H9 (cell line): Measurements from ENCODE around the gene FLNA. TPM values are rescaled to one million over a fixed set of nuclear protein-coding genes. Genes with fewer than 3 reads are reported as not detected.
A peak's percentile ranks its signal among the peaks of the same experiment; 100 is the strongest.

Experiments
- DNase-seq: peaks from one replicate; pipeline ENCODE4 v3.0.0-alpha.2; 2017
- H2AFZ ChIP-seq: one replicate; pipeline ENCODE4 v1.6.1; 2013; ENCODE audit warnings: mild to moderate bottlenecking, low read length, control low read depth, moderate library complexity
- H2AK5ac ChIP-seq: 2 replicates; pipeline ENCODE4 v1.6.1; 2013; ENCODE audit warnings: low read length, control low read depth, mixed read lengths; ENCODE audit not compliant: insufficient read length
- H2BK120ac ChIP-seq: one replicate; pipeline ENCODE4 v1.6.1; 2013; ENCODE audit warnings: low read depth, mild to moderate bottlenecking, low read length, control low read depth, inconsistent platforms; ENCODE audit not compliant: poor library complexity, severe bottlenecking
- H2BK12ac ChIP-seq: 2 replicates; pipeline ENCODE4 v1.6.1; 2013; ENCODE audit warnings: low read length, control low read depth, mixed read lengths, low read depth; ENCODE audit not compliant: insufficient read length
- H2BK15ac ChIP-seq: 2 replicates; pipeline ENCODE4 v1.6.1; 2013; ENCODE audit warnings: low read depth, low read length, control low read depth
- H2BK20ac ChIP-seq: one replicate; pipeline ENCODE4 v1.6.1; 2013; ENCODE audit warnings: low read depth, mild to moderate bottlenecking, low read length, control low read depth, inconsistent platforms; ENCODE audit not compliant: poor library complexity, severe bottlenecking
- H2BK5ac ChIP-seq: 2 replicates; pipeline ENCODE4 v1.6.1; 2013; ENCODE audit warnings: low read length, control low read depth, mixed read lengths; ENCODE audit not compliant: insufficient read length
- H3K14ac ChIP-seq: 2 replicates; pipeline ENCODE4 v1.6.1; 2013; ENCODE audit warnings: low read length, control low read depth; ENCODE audit not compliant: insufficient read depth
- H3K18ac ChIP-seq: 2 replicates; pipeline ENCODE4 v1.6.1; 2013; ENCODE audit warnings: low read depth, mild to moderate bottlenecking, mixed read lengths, low read length, control low read depth; ENCODE audit not compliant: insufficient read length
- H3K23ac ChIP-seq: 2 replicates; pipeline ENCODE4 v1.6.1; 2013; ENCODE audit warnings: low read length, control low read depth, mixed read lengths, low read depth; ENCODE audit not compliant: insufficient read length
- H3K23me2 ChIP-seq: 2 replicates; pipeline ENCODE4 v1.6.1; 2013; ENCODE audit warnings: low read depth, mild to moderate bottlenecking, mixed read lengths, low read length, control low read depth; ENCODE audit not compliant: insufficient read length, poor library complexity, severe bottlenecking
- H3K27ac ChIP-seq: 2 replicates; pipeline ENCODE4 v1.5.1; 2013; ENCODE audit warnings: low read length, control low read depth, mixed read lengths, low read depth; ENCODE audit not compliant: insufficient read length
- H3K27me3 ChIP-seq: 2 replicates; pipeline ENCODE4 v1.6.1; 2013; ENCODE audit warnings: low read length, control low read depth, inconsistent platforms; ENCODE audit not compliant: insufficient read depth
- H3K4ac ChIP-seq: 2 replicates; pipeline ENCODE4 v1.6.1; 2013; ENCODE audit warnings: low read depth, mild to moderate bottlenecking, control low read depth, inconsistent platforms, low read length, moderate library complexity
- H3K4me1 ChIP-seq: 2 replicates; pipeline ENCODE4 v1.6.1; 2013; ENCODE audit warnings: low read length, control low read depth, inconsistent platforms; ENCODE audit not compliant: insufficient read depth
- H3K4me2 ChIP-seq: 2 replicates; pipeline ENCODE4 v1.6.1; 2013; ENCODE audit warnings: low read length, control low read depth, mixed read lengths; ENCODE audit not compliant: insufficient read length, insufficient read depth
- H3K56ac ChIP-seq: 2 replicates; pipeline ENCODE4 v1.6.1; 2013; ENCODE audit warnings: low read depth, mild to moderate bottlenecking, mixed read lengths, low read length, control low read depth; ENCODE audit not compliant: insufficient read length
- H3K79me1 ChIP-seq: 2 replicates; pipeline ENCODE4 v1.6.1; 2013; ENCODE audit warnings: low read depth, mild to moderate bottlenecking, moderate library complexity, low read length, control low read depth, inconsistent platforms; ENCODE audit not compliant: insufficient read depth, poor library complexity, severe bottlenecking
- H3K79me2 ChIP-seq: 2 replicates; pipeline ENCODE4 v1.6.1; 2013; ENCODE audit warnings: low read length, control low read depth, inconsistent platforms; ENCODE audit not compliant: insufficient read depth
- H3K9ac ChIP-seq: 2 replicates; pipeline ENCODE4 v1.6.1; 2013; ENCODE audit warnings: low read length, control low read depth, mixed read lengths; ENCODE audit not compliant: insufficient read length; ENCODE audit errors: extremely low read depth
- H3K9me3 ChIP-seq: one replicate; pipeline ENCODE4 v1.6.1; 2013; ENCODE audit warnings: low read depth, low read length, inconsistent platforms; ENCODE audit not compliant: control insufficient read depth
- H3T11ph ChIP-seq: one replicate; pipeline ENCODE4 v1.6.1; 2013; ENCODE audit warnings: mild to moderate bottlenecking, low read length, control low read depth, inconsistent platforms
- H4K20me1 ChIP-seq: one replicate; pipeline ENCODE4 v1.6.1; 2013; ENCODE audit not compliant: control insufficient read depth, insufficient read length, insufficient read depth
- H4K5ac ChIP-seq: 2 replicates; pipeline ENCODE4 v1.6.1; 2013; ENCODE audit warnings: low read depth, mild to moderate bottlenecking, mixed read lengths, low read length, control low read depth; ENCODE audit not compliant: insufficient read length
- H4K8ac ChIP-seq: replicated peaks from 2 replicates; pipeline ENCODE4 v1.6.1; 2013; ENCODE audit warnings: low read length, control low read depth, mixed read lengths, low read depth; ENCODE audit not compliant: insufficient read length
- H4K91ac ChIP-seq: 2 replicates; pipeline ENCODE4 v1.6.1; 2013; ENCODE audit warnings: low read depth, mild to moderate bottlenecking, moderate library complexity, mixed read lengths, low read length, control low read depth; ENCODE audit not compliant: insufficient read length
- H3K27ac Mint-ChIP-seq, 3 experiments: 2 replicates in 2 of 3; 3 replicates in 1 of 3; pipeline ENCODE4 v1.8.0; 2020 to 2021; ENCODE audit warnings: mixed read lengths in 3 of 3, mild to moderate bottlenecking in 1 of 3, moderate library complexity in 1 of 3
- H3K27me3 Mint-ChIP-seq: 2 replicates; pipeline ENCODE4 v1.8.0; 2021; ENCODE audit warnings: low read depth, mild to moderate bottlenecking, moderate library complexity, mixed read lengths
- H3K36me3 Mint-ChIP-seq, 3 experiments: 2 replicates in 2 of 3; 3 replicates in 1 of 3; pipeline ENCODE4 v1.8.0; 2020 to 2021; ENCODE audit warnings: low read depth in 3 of 3, mixed read lengths in 3 of 3; ENCODE audit not compliant: insufficient read depth in 1 of 3
- H3K4me1 Mint-ChIP-seq, 2 experiments: 2 replicates each; pipeline ENCODE4 v1.8.0; 2020; ENCODE audit warnings: mixed read lengths in 2 of 2
- H3K4me3 Mint-ChIP-seq, 2 experiments: 2 replicates in 1 of 2; 3 replicates in 1 of 2; pipeline ENCODE4 v1.8.0; 2020 to 2021; ENCODE audit warnings: mild to moderate bottlenecking in 2 of 2, mixed read lengths in 2 of 2, moderate library complexity in 1 of 2
- H3K9me3 Mint-ChIP-seq, 2 experiments: 2 replicates in 1 of 2; 3 replicates in 1 of 2; pipeline ENCODE4 v1.8.0; 2020; ENCODE audit warnings: mild to moderate bottlenecking in 2 of 2, mixed read lengths in 2 of 2, moderate library complexity in 1 of 2
- CTCF ChIP-seq: fragments of 200-600 bp; sonication (generic); conservative IDR thresholded peaks from 3 replicates; pipeline ENCODE4 v1.8.0; 2021; ENCODE audit warnings: antibody characterized with exemption, mild to moderate bottlenecking
- WGBS: extraction: QIAGEN DNeasy Blood & Tissue Kit; methylation state at CpG from one replicate; pipeline ENCODE4 v1.1.7; 2013; ENCODE audit warnings: missing lambda C conversion rate, low lambda C conversion rate, mixed read lengths; ENCODE audit not compliant: insufficient read length; ENCODE audit errors: extremely low coverage; 5-methylcytosine and 5-hydroxymethylcytosine counted together
- total RNA-seq: library from RNA; stranded (reverse); gene quantifications from 2 replicates; pipeline ENCODE4 v1.2.1, GENCODE V29; 2021

Gene FLNA
- total RNA-seq, 1 experiment from 2014 or later, result 957 TPM

GRCh38 chrX:154380153-154380552 is 5.7 kb upstream of the FLNA start:
- no peak overlapping the region for H2BK20ac ChIP-seq
- H4K5ac ChIP-seq, result no peak overlapping the region
- no peak overlapping the region for H3K4ac ChIP-seq
- no peak overlapping the region for H2AK5ac ChIP-seq
- H3K79me2 ChIP-seq, result no peaks in the 10 kb centered on the region; the same call in 1 of the 2 replicates
- Mint-ChIP-seq H3K27ac (peak overlapping the region; percentile 96 to 100 (median 97)), H3K9me3 (peaks cover 50 to 58% of the 10 kb centered on the region in 2 experiments), H3K36me3 (peaks cover 15 to 29% (median 23%) of the 10 kb centered on the region in 3 experiments), H3K27me3 (peaks cover 2% of the 10 kb centered on the region; the same call in 1 of the 2 replicates), H3K4me1 (peaks cover 17 to 44% of the 10 kb centered on the region in 2 experiments), H3K4me3 (peak overlapping the region; percentile 79 to 89)
- no peak overlapping the region for H3K27ac ChIP-seq
- no peak overlapping the region for H3K56ac ChIP-seq
- no peak overlapping the region for H2BK5ac ChIP-seq
- 0 out of 2 replicates have a peak overlapping the region, but pooled peaks have one; percentile 20 for H2BK15ac ChIP-seq
- H3K23me2 ChIP-seq, result peaks cover 9% of the 10 kb centered on the region
- peak overlapping the region; percentile 74 for H3K18ac ChIP-seq
- peak overlapping the region; percentile 89 for H3K9ac ChIP-seq
- no peak overlapping the region for H2BK12ac ChIP-seq
- no peak for TF ChIP-seq CTCF
- H3K9me3 ChIP-seq, result peaks cover 14% of the 10 kb centered on the region
- H4K8ac ChIP-seq, result no peak overlapping the region
- H3K79me1 ChIP-seq, result no peaks in the 10 kb centered on the region
- no CpG with 5 or more reads among the region's 13 CpGs for WGBS
- no peak overlapping the region for H3T11ph ChIP-seq
- H2BK120ac ChIP-seq, result no peak overlapping the region
- H4K20me1 ChIP-seq, result no peaks in the 10 kb centered on the region
- H3K4me2 ChIP-seq, result peak overlapping the region; percentile 77
- H3K27me3 ChIP-seq, result no peaks in the 10 kb centered on the region
- H3K4me1 ChIP-seq, result no peaks in the 10 kb centered on the region; the same call in 1 of the 2 replicates
- no peak for DNase-seq
- no peak overlapping the region for H2AFZ ChIP-seq
- H3K14ac ChIP-seq, result peak overlapping the region; percentile 92
- H4K91ac ChIP-seq, result peak overlapping the region; percentile 58
- H3K23ac ChIP-seq, result no peak overlapping the region
